Stimulated activated CD8-positive, alpha-beta memory T cell treated with anti-CD3 and anti-CD28 coated beads, Interleukin-15, amount 100 ng/mL, for 1 hour (primary cell): ENCODE data around the gene CIDEB.
"Not testable (repeated sequence)": the region's sequence is repeated elsewhere in the genome, so short reads cannot be mapped to it uniquely, and the experiment has no call there.

ENCODE experiments used
- DNase-seq: peaks from one replicate; pipeline ENCODE4 v3.0.0-alpha.2; 2020; ENCODE audit warnings: low read depth

CIDEB gene

GRCh38 chr14:24332268-24332993, 24.7 kb upstream of the CIDEB start:
- DNase-seq, result peak; percentile 68

GRCh38 chr14:24331731-24332267, 24.0 kb upstream of the CIDEB start:
- DNase-seq, result no peak

GRCh38 chr14:24330973-24331674, 23.3 kb upstream of the CIDEB start:
- no peak for DNase-seq

GRCh38 chr14:24329736-24330135, 22.0 kb upstream of the CIDEB start:
- no peak for DNase-seq

GRCh38 chr14:24329073-24329663, 21.4 kb upstream of the CIDEB start:
- no peak for DNase-seq

GRCh38 chr14:24327914-24328313, 20.1 kb upstream of the CIDEB start:
- not testable (repeated sequence) for DNase-seq

- no peak for DNase-seq
Measured at GRCh38 chr14:24327303-24327702, 19.5 kb upstream of the CIDEB start.

GRCh38 chr14:24325963-24326362, 18.2 kb upstream of the CIDEB start:
- no peak for DNase-seq

- no peak for DNase-seq
Measured at GRCh38 chr14:24325041-24325530, 17.3 kb upstream of the CIDEB start.

- DNase-seq, result no peak
Measured at GRCh38 chr14:24324024-24324423, 16.2 kb upstream of the CIDEB start.

GRCh38 chr14:24323341-24323740, 15.6 kb upstream of the CIDEB start:
- no peak for DNase-seq

- DNase-seq, result no peak
Measured at GRCh38 chr14:24322672-24323071, 14.9 kb upstream of the CIDEB start.

- no peak for DNase-seq
Measured at GRCh38 chr14:24321212-24321975, 13.6 kb upstream of the CIDEB start.

GRCh38 chr14:24317141-24317928, 9.6 kb upstream of the CIDEB start:
- DNase-seq, result no peak

- DNase-seq, result no peak
Measured at GRCh38 chr14:24316597-24316950, 8.8 kb upstream of the CIDEB start.

GRCh38 chr14:24315807-24316596, 8.2 kb upstream of the CIDEB start:
- DNase-seq, result no peak

GRCh38 chr14:24315243-24315806, 7.5 kb upstream of the CIDEB start:
- no peak for DNase-seq

GRCh38 chr14:24314377-24315193, 6.8 kb upstream of the CIDEB start:
- DNase-seq, result no peak

- no peak for DNase-seq
Measured at GRCh38 chr14:24313913-24314312, 6.1 kb upstream of the CIDEB start.
